Calu3 (cell line): Measurements from ENCODE around the gene ABCG1. TPM values are rescaled to one million over a fixed set of nuclear protein-coding genes. Genes with fewer than 3 reads are reported as not detected.

Source experiments
- BruUV-seq: library from RNA; stranded (reverse); fragments of 400-500 nt; replicated peaks from 2 replicates; lab custom pipeline; 2021; lab: Mats Ljungman, UMichigan
- CTCF ChIA-PET: fragments of 300-600 bp; sonication (Branson Sonifier 250); formaldehyde crosslinking; loops from one replicate; lab custom pipeline; 2022; ENCODE audit warnings: antibody characterized with exemption; lab: Charles Lee
- DNase-seq: peaks from one replicate; pipeline ENCODE4 v3.0.0; 2022
- H3K27ac Mint-ChIP-seq: one replicate; pipeline ENCODE4 v1.8.0; 2022; ENCODE audit warnings: mixed read lengths; ENCODE audit not compliant: unreplicated experiment
- H3K27me3 Mint-ChIP-seq: one replicate; pipeline ENCODE4 v1.8.0; 2022; ENCODE audit warnings: mixed read lengths; ENCODE audit not compliant: unreplicated experiment
- H3K36me3 Mint-ChIP-seq: one replicate; pipeline ENCODE4 v1.8.0; 2022; ENCODE audit warnings: mild to moderate bottlenecking, moderate library complexity, mixed read lengths; ENCODE audit not compliant: insufficient read depth, unreplicated experiment
- H3K4me1 Mint-ChIP-seq: one replicate; pipeline ENCODE4 v1.8.0; 2022; ENCODE audit warnings: mild to moderate bottlenecking, low read depth, mixed read lengths; ENCODE audit not compliant: unreplicated experiment
- H3K4me3 Mint-ChIP-seq: one replicate; pipeline ENCODE4 v1.8.0; 2022; ENCODE audit warnings: mild to moderate bottlenecking, low read depth, moderate library complexity, mixed read lengths; ENCODE audit not compliant: unreplicated experiment
- H3K9me3 Mint-ChIP-seq: one replicate; pipeline ENCODE4 v1.8.0; 2022; ENCODE audit warnings: low read depth, mixed read lengths; ENCODE audit not compliant: unreplicated experiment
- CTCF ChIP-seq: fragments of 200-600 bp; IDR thresholded peaks from one replicate; pipeline ENCODE4 v1.8.0; 2022; ENCODE audit warnings: antibody characterized with exemption; ENCODE audit not compliant: unreplicated experiment
- intact Hi-C: fragments of 100-400 bp; cut with micrococcal nuclease; formaldehyde crosslinking; loops from one replicate; pipeline ENCODE4 v1.10.0; 2022; ENCODE audit not compliant: unreplicated experiment
- total RNA-seq: library from RNA; stranded (reverse); gene quantifications from 2 replicates; pipeline ENCODE4 v1.2.3, GENCODE V29; 2022

The ABCG1 gene
- total RNA-seq, 1 experiment from 2014 or later = 0.19 TPM

DNA sequence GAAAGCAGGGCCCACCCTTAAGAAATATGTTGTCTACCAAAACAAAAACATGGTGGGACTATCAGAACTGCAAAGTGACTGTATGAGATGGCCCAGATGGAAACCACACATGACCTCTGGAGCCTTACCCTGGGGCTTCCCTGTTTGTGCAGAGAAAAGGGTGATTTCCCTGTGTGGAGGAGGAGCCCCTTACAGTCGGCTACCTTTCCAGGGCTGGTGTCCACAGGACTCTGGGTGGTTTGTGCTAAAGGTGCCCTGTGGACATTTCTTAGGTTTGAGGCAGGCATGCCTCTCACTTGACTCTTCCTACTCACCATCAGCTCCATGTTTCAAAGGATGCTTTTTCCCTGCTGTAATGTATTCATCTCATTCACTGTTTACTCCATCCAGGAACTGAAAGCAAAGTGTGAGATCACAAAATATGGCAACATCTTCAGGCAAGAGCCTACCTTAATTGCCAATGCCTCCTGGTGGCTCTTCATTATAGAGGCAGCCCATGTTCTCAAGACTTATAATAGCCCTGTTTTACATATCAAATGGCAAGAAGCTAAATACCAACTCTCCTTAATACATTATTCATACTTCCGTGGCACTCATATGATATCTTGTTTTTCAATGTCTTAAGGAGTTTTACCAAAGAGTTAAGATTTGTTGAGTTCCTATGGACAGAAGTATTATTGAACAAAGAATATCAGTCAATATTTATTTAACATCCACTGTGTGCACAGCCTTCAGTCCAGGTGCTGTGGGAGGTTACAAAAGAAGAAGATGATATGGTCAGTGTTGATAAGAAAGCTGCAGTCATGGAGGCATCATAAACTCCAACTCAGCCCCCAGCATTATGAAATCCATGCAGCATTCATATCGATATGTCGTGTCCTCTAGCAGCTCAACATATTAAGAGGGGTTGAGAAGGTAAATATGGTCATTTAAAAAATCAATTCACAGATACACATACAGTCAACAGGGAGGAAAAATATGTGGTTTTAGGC lies 111.7 kb downstream of the ABCG1 start:
- DNase-seq = no peak
- Mint-ChIP-seq H3K27ac (no peak overlapping the region), H3K36me3 (no peaks in the 10 kb centered on the region), H3K4me1 (no peaks in the 10 kb centered on the region), H3K9me3 (peaks cover 4% of the 10 kb centered on the region), H3K27me3 (peaks cover 52% of the 10 kb centered on the region), H3K4me3 (no peak overlapping the region)
- TF ChIP-seq CTCF = no peak
- no TSS peak for BruUV-seq
- CTCF ChIA-PET = interaction anchor here (1.0 to 1.2 kb wide), 2 partner anchors 9 to 32 kb away, joined by 3 read pairs; no protein-coding TSS in a partner anchor
- intact Hi-C loops = no loop called here

DNA sequence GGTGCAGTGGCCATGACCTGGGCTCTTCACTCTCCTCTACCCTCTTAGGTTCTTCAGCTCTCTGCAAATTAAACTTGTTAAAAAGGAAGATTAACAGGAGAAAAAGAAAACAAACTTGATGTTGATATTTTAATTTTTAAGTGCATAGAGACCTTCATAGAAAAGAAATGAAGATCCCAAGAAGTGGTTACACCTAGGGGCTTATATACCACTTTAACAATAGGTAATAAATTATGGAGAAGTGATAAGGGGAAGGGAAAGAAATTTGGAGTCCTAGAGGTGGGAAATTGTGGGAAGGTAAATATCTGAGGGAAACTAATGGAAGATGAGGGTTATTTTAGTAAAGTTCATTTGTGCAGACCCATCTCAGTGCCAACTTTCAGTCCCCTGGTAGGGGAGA lies 112.7 kb downstream of the ABCG1 start:
- intact Hi-C loops = no loop called here
- no peaks in the 10 kb centered on the region for H3K4me1 Mint-ChIP-seq
- DNase-seq = no peak

GRCh38 chr21:42332557-42333317 lies 113.8 kb downstream of the ABCG1 start:
- H3K27ac Mint-ChIP-seq = no peak overlapping the region
- CTCF ChIA-PET = no interaction called here
- intact Hi-C loops = no loop called here
- DNase-seq = no peak
- peaks cover 4% of the 10 kb centered on the region for H3K9me3 Mint-ChIP-seq
- no peaks in the 10 kb centered on the region for H3K36me3 Mint-ChIP-seq
- no TSS peak for BruUV-seq
- peaks cover 4% of the 10 kb centered on the region for H3K4me1 Mint-ChIP-seq
- no peak overlapping the region for H3K4me3 Mint-ChIP-seq
- peaks cover 48% of the 10 kb centered on the region for H3K27me3 Mint-ChIP-seq
- no peak for TF ChIP-seq CTCF

More for the DNA sequence above, 112.7 kb downstream of the ABCG1 start:
- H3K9me3 Mint-ChIP-seq = peaks cover 4% of the 10 kb centered on the region
- no peaks in the 10 kb centered on the region for H3K36me3 Mint-ChIP-seq
- no peak overlapping the region for H3K27ac Mint-ChIP-seq
- H3K27me3 Mint-ChIP-seq = peaks cover 48% of the 10 kb centered on the region
- CTCF ChIA-PET = no interaction called here
- no peak overlapping the region for H3K4me3 Mint-ChIP-seq
- no peak for TF ChIP-seq CTCF
- BruUV-seq = no TSS peak

DNA sequence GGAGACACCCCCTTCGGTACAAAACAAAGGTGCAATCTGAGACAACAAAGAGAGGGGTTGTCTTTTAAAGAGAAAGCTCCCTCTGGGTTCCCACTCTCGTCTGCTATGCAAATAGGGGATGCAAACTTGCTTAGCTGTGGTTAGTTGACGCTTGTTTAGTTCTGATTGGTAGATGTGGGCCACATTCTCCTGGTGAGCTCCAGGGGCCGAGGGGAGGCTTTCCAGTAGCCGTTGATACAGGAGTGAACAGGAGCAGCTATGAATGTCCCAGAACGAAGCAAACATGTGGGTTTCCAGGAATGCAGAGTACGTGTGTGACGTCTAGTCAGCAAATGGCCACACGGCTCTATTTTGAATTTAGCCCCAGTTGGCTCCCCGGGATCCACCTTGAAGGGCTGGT lies 117.1 kb downstream of the ABCG1 start:
- DNase-seq = no peak
- no TSS peak for BruUV-seq
- H3K4me3 Mint-ChIP-seq = no peak overlapping the region
- H3K27me3 Mint-ChIP-seq = peaks cover 27% of the 10 kb centered on the region
- no peaks in the 10 kb centered on the region for H3K36me3 Mint-ChIP-seq
- CTCF ChIA-PET = interaction anchor here (0.6 kb wide), 1 partner anchor 92 kb away, joined by 6 read pairs; no protein-coding TSS in a partner anchor
- intact Hi-C loops = no loop called here
- no peak for TF ChIP-seq CTCF
- H3K9me3 Mint-ChIP-seq = peaks cover 2% of the 10 kb centered on the region
- no peak overlapping the region for H3K27ac Mint-ChIP-seq
- peaks cover 8% of the 10 kb centered on the region for H3K4me1 Mint-ChIP-seq
